CD14-positive monocyte (primary cell): ENCODE results near the gene RPS5. TPM values are rescaled to one million over a fixed set of nuclear protein-coding genes. Genes with fewer than 3 reads are reported as not detected.

Experiments
- DNase-seq, 3 donors: peaks; one replicate each; pipeline ENCODE4 v3.0.0-alpha.2; 2011 to 2022
- H2AFZ ChIP-seq: 2 replicates; pipeline ENCODE4 v1.6.0; 2012; ENCODE audit warnings: mild to moderate bottlenecking, low read depth, low read length, inconsistent platforms; ENCODE audit not compliant: insufficient read depth, poor library complexity, severe bottlenecking
- H3K27ac ChIP-seq, 2 donors: 1 replicate in 1 of 2; 2 replicates in 1 of 2; pipeline ENCODE4 v1.5.1; 2012 to 2013; ENCODE audit warnings: low read length in 2 of 2, control low read depth in 1 of 2, inconsistent platforms in 1 of 2, low read depth in 1 of 2, mild to moderate bottlenecking in 1 of 2
- H3K27me3 ChIP-seq, 2 donors: one replicate each; pipeline versions ENCODE4 v1.6.0 to v1.6.1; 2011 to 2013; ENCODE audit warnings: low read length in 2 of 2; ENCODE audit not compliant: control insufficient read depth in 2 of 2, insufficient read depth in 2 of 2
- H3K36me3 ChIP-seq, 2 donors: replicated peaks in 1 of 2; 1 replicate in 1 of 2; 2 replicates in 1 of 2; pipeline versions ENCODE4 v1.5.1 to v1.6.1; 2012 to 2013; ENCODE audit warnings: low read length in 2 of 2, control low read depth in 1 of 2, inconsistent platforms in 1 of 2, mild to moderate bottlenecking in 1 of 2; ENCODE audit not compliant: insufficient read depth in 2 of 2, control insufficient read depth in 1 of 2
- H3K4me1 ChIP-seq, 2 donors: 1 replicate in 1 of 2; 2 replicates in 1 of 2; pipeline versions ENCODE4 v1.5.1 to v1.6.1; 2012 to 2013; ENCODE audit warnings: low read length in 2 of 2, control low read depth in 1 of 2, inconsistent platforms in 1 of 2, mild to moderate bottlenecking in 1 of 2, moderate library complexity in 1 of 2; ENCODE audit not compliant: insufficient read depth in 2 of 2, control insufficient read depth in 1 of 2
- H3K4me2 ChIP-seq: replicated peaks from 2 replicates; pipeline ENCODE3; 2012; ENCODE audit warnings: low read length, moderate library complexity, mild to moderate bottlenecking; ENCODE audit not compliant: poor library complexity, severe bottlenecking; ENCODE audit errors: extremely low read depth
- H3K4me3 ChIP-seq, 3 experiments: fragments of 200-600 bp in 1 of 3; sonication (generic) in 1 of 3; replicated peaks in 1 of 3; 1 replicate in 2 of 3; 2 replicates in 1 of 3; pipeline ENCODE4 v1.5.1; 2011 to 2013; ENCODE audit warnings: low read length in 3 of 3, mild to moderate bottlenecking in 3 of 3, control low read depth in 2 of 3, low read depth in 2 of 3, inconsistent platforms in 1 of 3, moderate library complexity in 1 of 3
- H3K79me2 ChIP-seq: 2 replicates; pipeline ENCODE4 v1.6.0; 2012; ENCODE audit warnings: mild to moderate bottlenecking, control low read depth, inconsistent platforms, low read length, moderate library complexity; ENCODE audit not compliant: insufficient read depth
- H3K9ac ChIP-seq: 2 replicates; pipeline ENCODE4 v1.6.0; 2017; ENCODE audit warnings: low read length, mild to moderate bottlenecking; ENCODE audit not compliant: insufficient read depth, poor library complexity, severe bottlenecking
- H3K9me3 ChIP-seq, 2 donors: replicated peaks in 1 of 2; 1 replicate in 1 of 2; 2 replicates in 1 of 2; pipeline versions ENCODE4 v1.5.1 to v1.6.1; 2012 to 2013; ENCODE audit warnings: low read length in 2 of 2, control low read depth in 1 of 2; ENCODE audit not compliant: control insufficient read depth in 1 of 2, insufficient read depth in 1 of 2
- H4K20me1 ChIP-seq: 2 replicates; pipeline ENCODE4 v1.6.0; 2012; ENCODE audit warnings: mild to moderate bottlenecking, low read length, control low read depth, moderate library complexity; ENCODE audit not compliant: insufficient read depth
- H3K27ac Mint-ChIP-seq, 7 donors: one replicate each; pipeline ENCODE4 v1.8.0; 2020; ENCODE audit warnings: mild to moderate bottlenecking in 7 of 7, mixed read lengths in 7 of 7, moderate library complexity in 6 of 7, inconsistent platforms in 2 of 7
- H3K27me3 Mint-ChIP-seq, 3 donors: one replicate each; pipeline ENCODE4 v1.8.0; 2021 to 2022; ENCODE audit warnings: low read depth in 3 of 3, mild to moderate bottlenecking in 3 of 3, mixed read lengths in 3 of 3, moderate library complexity in 3 of 3, inconsistent platforms in 1 of 3
- H3K36me3 Mint-ChIP-seq, 2 donors: one replicate each; pipeline ENCODE4 v1.8.0; 2020; ENCODE audit warnings: mixed read lengths in 2 of 2, inconsistent platforms in 1 of 2, mild to moderate bottlenecking in 1 of 2
- H3K4me1 Mint-ChIP-seq: one replicate; pipeline ENCODE4 v1.8.0; 2020; ENCODE audit warnings: mild to moderate bottlenecking, mixed read lengths
- H3K4me3 Mint-ChIP-seq, 2 donors: one replicate each; pipeline ENCODE4 v1.8.0; 2020; ENCODE audit warnings: mild to moderate bottlenecking in 2 of 2, mixed read lengths in 2 of 2, moderate library complexity in 1 of 2
- H3K9me3 Mint-ChIP-seq, 7 donors: one replicate each; pipeline ENCODE4 v1.8.0; 2020 to 2022; ENCODE audit warnings: mixed read lengths in 7 of 7, mild to moderate bottlenecking in 6 of 7, moderate library complexity in 6 of 7, inconsistent platforms in 2 of 7
- CTCF ChIP-seq: fragments of 200-600 bp; IDR thresholded peaks from one replicate; pipeline ENCODE4 v1.8.0; 2022; ENCODE audit warnings: antibody characterized with exemption, mild to moderate bottlenecking
- WGBS: methylation state at CpG from one replicate; pipeline ENCODE4 v1.1.5; 2013; ENCODE audit warnings: missing lambda C conversion rate; ENCODE audit not compliant: insufficient coverage; 5-methylcytosine and 5-hydroxymethylcytosine counted together
- intact Hi-C, 2 donors: fragments of 100-400 bp; cut with micrococcal nuclease; formaldehyde crosslinking; loops; one replicate each; pipeline versions ENCODE4 v1.15.0 to v1.15.1; 2023
- polyA plus RNA-seq, 3 donors: library from polyadenylated mRNA; depleted of rRNA in 1 of 3; unstranded in 2 of 3; stranded (reverse) in 1 of 3; fragments of 300-500 nt in 2 of 3; fragments of >200 nt in 1 of 3; fragmentation: Illumina TruSeq in 2 of 3; gene quantifications; 1 replicate in 2 of 3; 2 replicates in 1 of 3; pipeline ENCODE4 v1.2.3, GENCODE V29; 2012 to 2021

RPS5 gene
- polyA plus RNA-seq, 3 donors: 485 to 1,381 (median 580) TPM

- under 1% methylated on average over 100 of the region's 100 CpGs for WGBS
- intact Hi-C loops: loop anchor here in 1 of 2 donors (5.0 kb wide), 1 partner anchor 81 kb away; the partner anchor contains the start of gene ZSCAN22
- no peaks in the 10 kb centered on the region for H3K9me3 ChIP-seq
- peak; percentile 14 for TF ChIP-seq CTCF
- H4K20me1 ChIP-seq: no peaks in the 10 kb centered on the region
- H3K27me3 ChIP-seq: no peaks in the 10 kb centered on the region
- H3K4me2 ChIP-seq: peak within 1 kb of the TSS; percentile 97
- Mint-ChIP-seq H3K4me3 (peak within 1 kb of the TSS; percentile 84 to 92), H3K36me3 (peaks cover 0 to 2% of the 10 kb centered on the region in 2 donors), H3K27ac (peak within 1 kb of the TSS; percentile 89 to 98 (median 94)), H3K27me3 (peaks cover 0 to 5% (median 5%) of the 10 kb centered on the region in 3 donors), H3K4me1 (peaks cover 26% of the 10 kb centered on the region), H3K9me3 (peaks cover 0 to 10% (median 2%) of the 10 kb centered on the region in 7 donors)
- no peaks in the 10 kb centered on the region for H3K36me3 ChIP-seq
- peak within 1 kb of the TSS; percentile 61 to 96 (median 72) for H3K4me3 ChIP-seq
- H3K27ac ChIP-seq: peak within 1 kb of the TSS; percentile 85 to 88
- peak within 1 kb of the TSS; percentile 99 for H2AFZ ChIP-seq
- peak within 1 kb of the TSS; percentile 75 for H3K9ac ChIP-seq
- DNase-seq: peak; percentile 90 to 93 (median 92)
- H3K79me2 ChIP-seq: peaks cover 3% of the 10 kb centered on the region
- peaks cover 16 to 22% of the 10 kb centered on the region in 2 donors for H3K4me1 ChIP-seq
Measured at GRCh38 chr19:58408152-58409009, 21.3 kb downstream of the RPS5 start, which contains the start of gene ZNF584. TSS of gene ZNF584 (plus strand) at chr19:58408649. CDS start at chr19:58409148, 499 bp downstream.

DNA sequence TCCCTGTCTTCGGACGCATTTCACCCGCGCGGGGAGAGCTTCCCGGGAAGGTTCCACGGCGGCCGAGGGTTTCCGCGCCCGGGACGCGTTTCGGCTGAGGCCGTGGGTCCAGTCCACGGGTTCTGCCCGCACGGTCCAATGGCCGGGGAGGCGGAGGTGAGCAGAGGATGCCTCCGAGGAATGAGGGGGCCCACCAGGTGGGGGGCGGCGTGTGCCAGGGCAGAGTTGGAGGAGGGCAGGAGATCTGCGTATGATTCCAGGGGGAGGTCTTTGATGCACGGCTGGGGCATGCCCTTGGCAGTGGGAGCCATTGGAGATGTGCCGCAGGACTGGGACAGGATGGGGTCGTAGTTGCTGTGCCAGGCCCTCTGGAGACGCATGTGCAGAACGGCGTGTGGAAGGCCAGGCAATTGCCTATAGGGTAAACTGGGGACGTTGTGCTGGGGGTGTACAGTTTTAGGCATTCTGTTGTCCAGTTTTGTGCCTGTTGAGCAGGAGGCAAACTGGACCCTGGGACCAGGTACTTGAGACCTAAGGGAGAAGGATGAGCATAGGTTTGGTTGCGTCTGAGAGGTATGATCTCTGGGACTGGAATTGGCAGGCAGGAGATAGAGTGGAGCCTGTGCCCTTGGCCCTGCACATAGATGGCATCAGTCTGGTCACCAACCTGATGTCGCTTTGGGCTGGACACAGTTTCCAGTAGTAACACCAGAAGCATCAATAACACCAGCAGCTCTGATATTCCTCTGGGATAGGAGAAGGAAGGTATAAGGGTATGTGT lies 22.1 kb downstream of the RPS5 start:
- H3K79me2 ChIP-seq: peaks cover 3% of the 10 kb centered on the region
- no peak for DNase-seq
- Mint-ChIP-seq H3K27me3 (peaks cover 0 to 5% (median 5%) of the 10 kb centered on the region in 3 donors), H3K4me3 (peak overlapping the region; percentile 84 to 92), H3K4me1 (peaks cover 26% of the 10 kb centered on the region), H3K9me3 (peaks cover 0 to 10% (median 5%) of the 10 kb centered on the region in 7 donors), H3K36me3 (peaks cover 0 to 3% of the 10 kb centered on the region in 2 donors), H3K27ac (peak overlapping the region in 6 of 7 donors; percentile 20 to 89 (median 58))
- peak overlapping the region; percentile 99 for H2AFZ ChIP-seq
- peak overlapping the region; percentile 61 to 96 (median 72) for H3K4me3 ChIP-seq
- no peak for TF ChIP-seq CTCF
- peak overlapping the region; percentile 97 for H3K4me2 ChIP-seq
- peak overlapping the region; percentile 3 to 85 for H3K27ac ChIP-seq
- H3K36me3 ChIP-seq: no peaks in the 10 kb centered on the region
- H3K27me3 ChIP-seq: no peaks in the 10 kb centered on the region
- no peaks in the 10 kb centered on the region for H4K20me1 ChIP-seq
- peak overlapping the region; percentile 75 for H3K9ac ChIP-seq
- intact Hi-C loops: loop anchor here in 1 of 2 donors (5.0 kb wide), 1 partner anchor 82 kb away; the partner anchor contains the start of gene ZSCAN22
- no peaks in the 10 kb centered on the region for H3K9me3 ChIP-seq
- H3K4me1 ChIP-seq: peaks cover 16 to 22% of the 10 kb centered on the region in 2 donors
- 2% methylated on average over 33 of the region's 34 CpGs for WGBS
